Neural cell (in vitro differentiated cells): ENCODE measurements around the gene PREP. TPM values are rescaled to one million over a fixed set of nuclear protein-coding genes. Genes with fewer than 3 reads are reported as not detected.

ENCODE experiments used
- H2AFZ ChIP-seq: fragments of 200-600, 300-800 bp; sonication (generic), shearing (Covaris generic); 2 replicates; pipeline ENCODE4 v1.6.0; 2014; ENCODE audit warnings: low read depth, mild to moderate bottlenecking, antibody characterized with exemption, low read length, moderate library complexity
- H3F3A ChIP-seq: fragments of 200-600 bp; shearing (Covaris generic); 2 replicates; pipeline ENCODE4 v1.6.1; 2016; ENCODE audit warnings: mild to moderate bottlenecking, moderate library complexity, mixed read lengths, antibody characterized with exemption, low read length; ENCODE audit not compliant: insufficient read depth, poor library complexity, severe bottlenecking
- H3K27ac ChIP-seq: fragments of 200-600, 300-800 bp; sonication (generic), shearing (Covaris generic); 2 replicates; pipeline ENCODE4 v1.5.1; 2014; ENCODE audit warnings: mild to moderate bottlenecking, low read length, moderate library complexity
- H3K27me3 ChIP-seq: fragments of 300-800, 200-600 bp; sonication (generic), shearing (Covaris generic); 2 replicates; pipeline ENCODE4 v1.6.0; 2014; ENCODE audit warnings: mild to moderate bottlenecking, low read depth, low read length, moderate library complexity; ENCODE audit not compliant: insufficient read depth
- H3K36me3 ChIP-seq: fragments of 300-800, 200-600 bp; sonication (generic), shearing (Covaris generic); 2 replicates; pipeline ENCODE4 v1.5.1; 2014; ENCODE audit warnings: mild to moderate bottlenecking, antibody characterized with exemption, low read length, moderate library complexity; ENCODE audit not compliant: insufficient read depth
- H3K4me2 ChIP-seq: fragments of 300-800, 200-600 bp; sonication (generic), shearing (Covaris generic); 2 replicates; pipeline ENCODE4 v1.6.0; 2014; ENCODE audit warnings: mild to moderate bottlenecking, low read length
- H3K4me3 ChIP-seq: fragments of 300-800, 200-600 bp; sonication (generic), shearing (Covaris generic); 2 replicates; pipeline ENCODE4 v1.5.1; 2014; ENCODE audit warnings: mild to moderate bottlenecking, low read length, moderate library complexity
- H3K79me2 ChIP-seq: fragments of 200-600 bp; shearing (Covaris generic); replicated peaks from 2 replicates; pipeline ENCODE4 v1.6.0; 2014; ENCODE audit warnings: mild to moderate bottlenecking, low read length, moderate library complexity; ENCODE audit not compliant: insufficient read depth
- H3K9ac ChIP-seq: fragments of 300-800, 200-600 bp; sonication (generic), shearing (Covaris generic); 2 replicates; pipeline ENCODE4 v1.6.1; 2016; ENCODE audit warnings: mild to moderate bottlenecking, low read length, mixed read lengths
- H3K9me2 ChIP-seq: fragments of 200-600 bp; shearing (Covaris generic); 2 replicates; pipeline ENCODE4 v1.6.1; 2016; ENCODE audit warnings: mild to moderate bottlenecking, low read length, mixed read lengths; ENCODE audit not compliant: insufficient read depth
- H3K9me3 ChIP-seq: fragments of 200-600, 300-800 bp; sonication (generic), shearing (Covaris generic); 2 replicates; pipeline ENCODE4 v1.6.1; 2016; ENCODE audit warnings: mild to moderate bottlenecking, mixed run types, low read length, moderate library complexity, mixed read lengths
- H4K20me1 ChIP-seq: fragments of 200-600 bp; shearing (Covaris generic); 2 replicates; pipeline ENCODE4 v1.6.1; 2016; ENCODE audit warnings: mild to moderate bottlenecking, mixed run types; ENCODE audit not compliant: insufficient read depth
- EP300 ChIP-seq: fragments of 450-650 bp; conservative IDR thresholded peaks from 2 replicates; pipeline ENCODE4 v1.6.1; 2014; ENCODE audit warnings: antibody characterized with exemption, mild to moderate bottlenecking, moderate library complexity; ENCODE audit not compliant: poor library complexity, severe bottlenecking
- EZH2 ChIP-seq: fragments of 200-600, 300-800 bp; shearing (Covaris generic), sonication (generic); IDR thresholded peaks from 2 replicates; pipeline ENCODE4 v1.6.1; 2014; ENCODE audit warnings: antibody characterized with exemption, low read length, borderline replicate concordance, mild to moderate bottlenecking; ENCODE audit not compliant: insufficient read depth, poor library complexity, severe bottlenecking
- MXI1 ChIP-seq: fragments of 450-650 bp; conservative IDR thresholded peaks from 2 replicates; pipeline ENCODE4 v1.6.1; 2014; ENCODE audit warnings: antibody characterized with exemption, mild to moderate bottlenecking; ENCODE audit not compliant: poor library complexity, severe bottlenecking
- POLR2AphosphoS5 ChIP-seq: IDR thresholded peaks from 2 replicates; pipeline ENCODE4 v1.6.1; 2012
- RAD21 ChIP-seq: fragments of 450-650 bp; conservative IDR thresholded peaks from 2 replicates; pipeline ENCODE4 v1.6.1; 2014; ENCODE audit warnings: antibody characterized with exemption, mild to moderate bottlenecking, moderate library complexity
- REST ChIP-seq: IDR thresholded peaks from 2 replicates; pipeline ENCODE4 v1.6.1; 2012; ENCODE audit warnings: borderline replicate concordance
- SMC3 ChIP-seq: fragments of 450-650 bp; conservative IDR thresholded peaks from 2 replicates; pipeline ENCODE4 v1.6.1; 2014; ENCODE audit warnings: antibody characterized with exemption, mild to moderate bottlenecking, moderate library complexity; ENCODE audit not compliant: poor library complexity
- TAF1 ChIP-seq: IDR thresholded peaks from 2 replicates; pipeline ENCODE4 v1.6.1; 2012; ENCODE audit warnings: low read depth
- polyA plus RNA-seq: library from polyadenylated mRNA; depleted of rRNA; stranded (reverse); fragments of >200 nt; gene quantifications from 2 replicates; pipeline ENCODE4 v1.2.3, GENCODE V29; 2014
- TF ChIP-seq, protein P1 (sequence below): fragments of 450-650 bp; IDR thresholded peaks from 2 replicates; pipeline ENCODE4 v1.5.1; 2014; ENCODE audit warnings: antibody characterized with exemption, mild to moderate bottlenecking, moderate library complexity; ENCODE audit not compliant: poor library complexity, severe bottlenecking

PREP gene
- polyA plus RNA-seq, 1 donor from 2014 or later: 24.5 TPM

DNA sequence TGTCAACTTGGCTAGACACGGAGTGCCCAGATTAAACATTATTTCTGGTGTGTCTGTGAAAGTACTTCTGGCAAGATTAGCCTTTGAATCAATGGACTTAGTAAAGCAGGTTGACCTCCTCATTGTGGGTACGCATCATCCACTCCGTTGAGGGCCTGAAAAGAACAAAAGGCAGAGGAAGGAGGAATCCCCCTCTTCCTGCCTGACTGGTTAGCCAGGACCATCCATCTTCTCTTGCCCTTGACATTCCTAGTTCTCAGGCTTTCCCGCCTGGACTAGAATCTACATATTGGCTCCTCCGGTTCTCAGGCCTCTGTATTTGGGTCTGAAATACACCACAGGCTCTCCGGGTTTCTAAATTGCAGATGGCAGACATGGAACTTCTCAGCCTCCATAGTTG is 149.1 kb downstream of the PREP start:
- Histone ChIP-seq H3K27ac (no peak overlapping the region), H3K79me2 (no peaks in the 10 kb centered on the region), H4K20me1 (no peaks in the 10 kb centered on the region), H3K27me3 (no peaks in the 10 kb centered on the region), H3K9ac (no peak overlapping the region), H3K36me3 (no peaks in the 10 kb centered on the region), H3F3A (no peaks in the 10 kb centered on the region), H3K9me2 (no peaks in the 10 kb centered on the region), H3K9me3 (no peaks in the 10 kb centered on the region), H3K4me2 (no peak overlapping the region), H3K4me3 (no peak overlapping the region), H2AFZ (no peak overlapping the region)
- TF ChIP-seq MXI1 (no peak), EP300 (no peak), RAD21 (no peak), SMC3 (no peak), TAF1 (no peak), REST (no peak), POLR2AphosphoS5 (no peak), EZH2 (no peak)
- TF ChIP-seq, protein P1, sequence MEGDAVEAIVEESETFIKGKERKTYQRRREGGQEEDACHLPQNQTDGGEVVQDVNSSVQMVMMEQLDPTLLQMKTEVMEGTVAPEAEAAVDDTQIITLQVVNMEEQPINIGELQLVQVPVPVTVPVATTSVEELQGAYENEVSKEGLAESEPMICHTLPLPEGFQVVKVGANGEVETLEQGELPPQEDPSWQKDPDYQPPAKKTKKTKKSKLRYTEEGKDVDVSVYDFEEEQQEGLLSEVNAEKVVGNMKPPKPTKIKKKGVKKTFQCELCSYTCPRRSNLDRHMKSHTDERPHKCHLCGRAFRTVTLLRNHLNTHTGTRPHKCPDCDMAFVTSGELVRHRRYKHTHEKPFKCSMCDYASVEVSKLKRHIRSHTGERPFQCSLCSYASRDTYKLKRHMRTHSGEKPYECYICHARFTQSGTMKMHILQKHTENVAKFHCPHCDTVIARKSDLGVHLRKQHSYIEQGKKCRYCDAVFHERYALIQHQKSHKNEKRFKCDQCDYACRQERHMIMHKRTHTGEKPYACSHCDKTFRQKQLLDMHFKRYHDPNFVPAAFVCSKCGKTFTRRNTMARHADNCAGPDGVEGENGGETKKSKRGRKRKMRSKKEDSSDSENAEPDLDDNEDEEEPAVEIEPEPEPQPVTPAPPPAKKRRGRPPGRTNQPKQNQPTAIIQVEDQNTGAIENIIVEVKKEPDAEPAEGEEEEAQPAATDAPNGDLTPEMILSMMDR: no peak

DNA sequence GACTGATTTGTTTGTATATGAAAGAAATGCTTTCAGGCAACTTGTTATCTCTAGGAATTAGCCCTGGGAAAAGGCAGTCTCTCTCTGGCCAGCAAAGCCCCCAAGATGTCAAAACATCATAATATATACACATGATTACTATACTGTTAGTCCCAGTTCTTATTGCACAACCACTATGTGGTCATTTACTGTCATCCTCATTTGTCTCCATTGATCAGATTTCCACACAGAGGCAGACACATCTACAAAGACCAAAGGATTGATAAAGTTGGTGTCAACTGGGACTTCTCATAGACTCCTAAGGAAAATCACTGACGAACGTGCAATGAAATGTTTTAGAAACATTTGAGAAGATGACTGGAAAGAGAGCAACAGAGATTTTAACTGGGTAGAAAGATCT is 151.2 kb downstream of the PREP start:
- no peak overlapping the region for H3K4me2 ChIP-seq
- H3F3A ChIP-seq: no peaks in the 10 kb centered on the region
- H2AFZ ChIP-seq: no peak overlapping the region
- H4K20me1 ChIP-seq: no peaks in the 10 kb centered on the region
- no peaks in the 10 kb centered on the region for H3K27me3 ChIP-seq
- no peak overlapping the region for H3K9ac ChIP-seq
- H3K9me2 ChIP-seq: no peaks in the 10 kb centered on the region
- H3K4me3 ChIP-seq: no peak overlapping the region
- no peaks in the 10 kb centered on the region for H3K79me2 ChIP-seq
- no peaks in the 10 kb centered on the region for H3K36me3 ChIP-seq
- no peaks in the 10 kb centered on the region for H3K9me3 ChIP-seq
- H3K27ac ChIP-seq: no peak overlapping the region
- TF ChIP-seq POLR2AphosphoS5 (no peak), EZH2 (no peak), MXI1 (no peak), SMC3 (no peak), TAF1 (no peak), EP300 (no peak), RAD21 (no peak), REST (no peak)
- TF ChIP-seq, protein P1: no peak
